ENCODE measurements around the gene FUT3. TPM values are rescaled to one million over a fixed set of nuclear protein-coding genes. Genes with fewer than 3 reads are reported as not detected.

Gene FUT3
- total and polyA plus RNA-seq, 9 of the 15 experiments (the other 6 are each of a cell fraction or from before 2014, with no cell fraction given), result 0.09 TPM; not detected in 8

GRCh38 chr19:5803752-5804515 lies 47.3 kb downstream of the FUT3 start (continued):
- peak; percentile 94 for TF ChIP-seq SMC3 (conservative IDR thresholded peaks at IDR 0.05; ENCODE audit: insufficient read depth, low read depth, low read length)
- no peak for TF ChIP-seq ZNF311 (CRISPR knock-in tag; IDR thresholded peaks at IDR 0.05)
- no peak for TF ChIP-seq BRF2 (IDR thresholded peaks at IDR 0.05; ENCODE audit: borderline replicate concordance, insufficient read depth, insufficient read length)
- no peak for TF ChIP-seq MYNN (IDR thresholded peaks at IDR 0.05)
- TF ChIP-seq MYNN (CRISPR knock-in tag; IDR thresholded peaks at IDR 0.05), result no peak
- TF ChIP-seq GABPB2 (CRISPR knock-in tag; conservative IDR thresholded peaks at IDR 0.05), result no peak
- TF ChIP-seq MAFF (IDR thresholded peaks at IDR 0.05; ENCODE audit: low read length), result no peak
- TF ChIP-seq BACH1 (tag; IDR thresholded peaks at IDR 0.05), result no peak
- TF ChIP-seq, protein P1, sequence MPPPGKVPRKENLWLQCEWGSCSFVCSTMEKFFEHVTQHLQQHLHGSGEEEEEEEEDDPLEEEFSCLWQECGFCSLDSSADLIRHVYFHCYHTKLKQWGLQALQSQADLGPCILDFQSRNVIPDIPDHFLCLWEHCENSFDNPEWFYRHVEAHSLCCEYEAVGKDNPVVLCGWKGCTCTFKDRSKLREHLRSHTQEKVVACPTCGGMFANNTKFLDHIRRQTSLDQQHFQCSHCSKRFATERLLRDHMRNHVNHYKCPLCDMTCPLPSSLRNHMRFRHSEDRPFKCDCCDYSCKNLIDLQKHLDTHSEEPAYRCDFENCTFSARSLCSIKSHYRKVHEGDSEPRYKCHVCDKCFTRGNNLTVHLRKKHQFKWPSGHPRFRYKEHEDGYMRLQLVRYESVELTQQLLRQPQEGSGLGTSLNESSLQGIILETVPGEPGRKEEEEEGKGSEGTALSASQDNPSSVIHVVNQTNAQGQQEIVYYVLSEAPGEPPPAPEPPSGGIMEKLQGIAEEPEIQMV (tag; conservative IDR thresholded peaks at IDR 0.05; ENCODE audit: low read depth), result no peak
- TF ChIP-seq RFX1 (IDR thresholded peaks at IDR 0.05), result no peak
- TF ChIP-seq IRF2 (CRISPR knock-in tag; IDR thresholded peaks at IDR 0.05), result no peak
- TF ChIP-seq NFE2 (IDR thresholded peaks at IDR 0.05; ENCODE audit: low read depth), result no peak
- TF ChIP-seq IRF1 (CRISPR knock-in tag; IDR thresholded peaks at IDR 0.05; ENCODE audit: borderline replicate concordance), result peak; percentile 92; the same call in 1 of the 2 replicates
- TF ChIP-seq, protein P2, sequence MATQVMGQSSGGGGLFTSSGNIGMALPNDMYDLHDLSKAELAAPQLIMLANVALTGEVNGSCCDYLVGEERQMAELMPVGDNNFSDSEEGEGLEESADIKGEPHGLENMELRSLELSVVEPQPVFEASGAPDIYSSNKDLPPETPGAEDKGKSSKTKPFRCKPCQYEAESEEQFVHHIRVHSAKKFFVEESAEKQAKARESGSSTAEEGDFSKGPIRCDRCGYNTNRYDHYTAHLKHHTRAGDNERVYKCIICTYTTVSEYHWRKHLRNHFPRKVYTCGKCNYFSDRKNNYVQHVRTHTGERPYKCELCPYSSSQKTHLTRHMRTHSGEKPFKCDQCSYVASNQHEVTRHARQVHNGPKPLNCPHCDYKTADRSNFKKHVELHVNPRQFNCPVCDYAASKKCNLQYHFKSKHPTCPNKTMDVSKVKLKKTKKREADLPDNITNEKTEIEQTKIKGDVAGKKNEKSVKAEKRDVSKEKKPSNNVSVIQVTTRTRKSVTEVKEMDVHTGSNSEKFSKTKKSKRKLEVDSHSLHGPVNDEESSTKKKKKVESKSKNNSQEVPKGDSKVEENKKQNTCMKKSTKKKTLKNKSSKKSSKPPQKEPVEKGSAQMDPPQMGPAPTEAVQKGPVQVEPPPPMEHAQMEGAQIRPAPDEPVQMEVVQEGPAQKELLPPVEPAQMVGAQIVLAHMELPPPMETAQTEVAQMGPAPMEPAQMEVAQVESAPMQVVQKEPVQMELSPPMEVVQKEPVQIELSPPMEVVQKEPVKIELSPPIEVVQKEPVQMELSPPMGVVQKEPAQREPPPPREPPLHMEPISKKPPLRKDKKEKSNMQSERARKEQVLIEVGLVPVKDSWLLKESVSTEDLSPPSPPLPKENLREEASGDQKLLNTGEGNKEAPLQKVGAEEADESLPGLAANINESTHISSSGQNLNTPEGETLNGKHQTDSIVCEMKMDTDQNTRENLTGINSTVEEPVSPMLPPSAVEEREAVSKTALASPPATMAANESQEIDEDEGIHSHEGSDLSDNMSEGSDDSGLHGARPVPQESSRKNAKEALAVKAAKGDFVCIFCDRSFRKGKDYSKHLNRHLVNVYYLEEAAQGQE (IDR thresholded peaks at IDR 0.05; ENCODE audit: borderline replicate concordance), result peak; percentile 91
- TF ChIP-seq, protein P2 (CRISPR knock-in tag; IDR thresholded peaks at IDR 0.05; ENCODE audit: low read depth), result no peak

Measured in K562 (cell line).